HG02642 (cell line): Measurements from ENCODE around the gene MUC5AC.
"Not testable (repeated sequence)": the region's sequence is repeated elsewhere in the genome, so short reads cannot be mapped to it uniquely, and the experiment has no call there.

Experiments used
- ATAC-seq: cut with Tn5 transposase; IDR thresholded peaks from one replicate; pipeline ENCODE4 v1.9.1; 2021; ENCODE audit warnings: mild to moderate bottlenecking; ENCODE audit not compliant: unreplicated experiment, poor library complexity

The MUC5AC gene

GRCh38 chr11:1232021-1232882, 74.5 kb downstream of the MUC5AC start:
- ATAC-seq, result no peak

- ATAC-seq, result no peak
These were observed 75.1 kb downstream of the MUC5AC start for GRCh38 chr11:1232883-1233321.

- no peak for ATAC-seq
These were observed 75.7 kb downstream of the MUC5AC start for GRCh38 chr11:1233351-1234053.

GRCh38 chr11:1234054-1234720, 76.4 kb downstream of the MUC5AC start:
- ATAC-seq, result no peak

- ATAC-seq, result no peak
These were observed 77.1 kb downstream of the MUC5AC start for GRCh38 chr11:1234771-1235305.

- no peak for ATAC-seq
These were observed 77.7 kb downstream of the MUC5AC start for GRCh38 chr11:1235306-1235900.

GRCh38 chr11:1235901-1236315, 78.2 kb downstream of the MUC5AC start:
- ATAC-seq, result no peak

GRCh38 chr11:1236316-1237127, 78.8 kb downstream of the MUC5AC start:
- ATAC-seq, result no peak

GRCh38 chr11:1237128-1237580, 79.4 kb downstream of the MUC5AC start:
- ATAC-seq, result no peak

- ATAC-seq, result no peak
These were observed 80.1 kb downstream of the MUC5AC start for GRCh38 chr11:1237851-1238250.

- no peak for ATAC-seq
These were observed 81.2 kb downstream of the MUC5AC start for GRCh38 chr11:1238767-1239595.

- no peak for ATAC-seq
These were observed 81.9 kb downstream of the MUC5AC start for GRCh38 chr11:1239596-1240205.

GRCh38 chr11:1240771-1241170, 83.0 kb downstream of the MUC5AC start:
- no peak for ATAC-seq

GRCh38 chr11:1241706-1242105, 84.0 kb downstream of the MUC5AC start:
- ATAC-seq, result no peak

GRCh38 chr11:1242289-1242688, 84.5 kb downstream of the MUC5AC start:
- no peak for ATAC-seq

- ATAC-seq, result not testable (repeated sequence)
These were observed 85.0 kb downstream of the MUC5AC start for GRCh38 chr11:1242751-1243150.

- not testable (repeated sequence) for ATAC-seq
These were observed 85.8 kb downstream of the MUC5AC start for GRCh38 chr11:1243521-1243920.

GRCh38 chr11:1244557-1244956, 86.8 kb downstream of the MUC5AC start:
- ATAC-seq, result not testable (repeated sequence)
